T-helper 2 cell (primary cell): Measurements from ENCODE around the gene KRT82.
"Not testable (repeated sequence)": the region's sequence is repeated elsewhere in the genome, so short reads cannot be mapped to it uniquely, and the experiment has no call there.

Source experiments
- DNase-seq, 5 experiments: peaks; one replicate each; pipeline versions ENCODE4 v3.0.0 to v3.0.0-alpha.2; 2012 to 2022
- total RNA-seq, 2 donors: gene quantifications; one replicate each; lab custom pipeline; 2026; lab: John Stamatoyannopoulos, UW

KRT82 gene
- total RNA-seq = 0 reads per million in 2 donors

DNA sequence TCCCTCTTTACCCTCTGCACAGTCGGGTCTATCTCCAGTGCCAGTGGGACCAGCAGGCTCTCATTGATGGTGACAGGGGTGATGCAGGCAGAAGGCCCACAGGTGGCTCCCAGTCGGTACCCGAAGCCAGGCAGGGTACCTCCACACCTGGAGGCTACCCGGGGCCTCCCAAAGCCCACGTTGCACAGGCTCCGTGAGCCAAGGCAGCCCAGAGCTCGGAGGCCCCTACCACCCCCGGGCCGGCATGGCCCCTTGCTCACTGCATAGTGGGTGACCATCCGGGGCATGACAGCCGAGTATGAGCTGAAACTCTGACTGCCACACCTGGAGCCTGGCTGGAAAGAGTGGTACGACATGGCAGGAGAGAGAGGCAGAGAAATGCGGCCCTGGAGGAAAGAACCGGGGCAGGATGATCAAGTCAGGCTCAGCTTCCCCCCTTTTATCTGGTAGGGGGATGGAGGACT lies at the start of gene KRT82:
KRT82 (minus strand) TSS at position 414 of the 464 bp plus-strand sequence; CDS start at position 356, 58 bp downstream.
- no peak for DNase-seq

DNA sequence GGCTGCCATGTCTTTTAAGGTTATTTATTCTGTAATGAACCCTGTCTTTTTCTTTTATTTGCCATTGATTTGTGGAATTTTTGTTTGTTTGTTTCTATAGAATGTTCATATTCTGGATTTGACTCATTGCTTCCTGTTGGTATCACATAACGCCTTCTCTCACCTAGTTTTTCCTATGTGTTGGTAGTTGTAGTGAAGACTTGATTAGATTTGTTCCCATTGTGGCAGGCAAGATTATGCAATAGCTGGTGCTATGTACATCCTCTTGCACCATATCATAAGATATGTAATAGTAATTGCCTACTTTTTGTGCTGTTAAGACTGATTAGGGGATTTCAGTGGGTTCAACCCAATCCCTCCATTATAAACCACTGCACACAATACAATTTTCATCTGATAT lies 49.7 kb upstream of the KRT82 start:
- DNase-seq = no peak

DNA sequence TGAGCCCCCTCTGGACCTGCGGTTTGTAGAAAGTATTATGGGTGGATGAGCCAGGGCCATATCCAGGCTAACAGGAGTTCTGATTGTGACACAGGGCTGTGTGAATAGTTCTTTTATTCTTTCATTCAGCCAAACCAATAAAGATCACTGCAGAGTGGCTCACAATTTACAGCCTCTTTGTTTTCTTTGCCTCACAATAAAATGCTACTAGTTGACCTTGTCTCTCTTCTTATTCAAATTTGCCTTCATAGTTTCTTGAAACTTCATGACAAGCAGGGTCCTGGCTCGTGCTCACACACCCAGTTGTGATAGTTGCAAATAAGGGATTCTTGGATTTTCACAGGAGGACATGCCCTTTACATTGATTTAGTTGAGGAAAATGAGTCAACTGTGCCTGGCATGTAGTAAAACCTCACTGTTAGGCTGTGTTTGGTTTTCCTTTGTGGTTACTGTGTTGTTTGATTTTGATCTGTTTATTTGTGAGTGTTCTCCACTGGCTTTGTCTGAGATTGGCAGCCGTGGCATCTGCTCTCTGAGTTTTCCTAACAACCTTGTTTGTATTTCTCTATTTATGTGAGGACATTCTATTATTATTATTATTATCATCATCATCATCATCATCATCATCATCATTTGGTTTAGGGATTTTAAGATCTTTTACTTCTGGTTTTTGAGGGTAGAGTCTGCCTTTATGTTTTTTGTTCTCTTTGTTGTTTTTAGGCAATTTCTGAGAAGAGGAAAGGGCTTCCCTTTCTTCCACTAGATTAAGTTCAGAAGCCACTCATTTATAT lies 48.5 kb upstream of the KRT82 start:
- DNase-seq = peak in 1 of 5 experiments; percentile 4

DNA sequence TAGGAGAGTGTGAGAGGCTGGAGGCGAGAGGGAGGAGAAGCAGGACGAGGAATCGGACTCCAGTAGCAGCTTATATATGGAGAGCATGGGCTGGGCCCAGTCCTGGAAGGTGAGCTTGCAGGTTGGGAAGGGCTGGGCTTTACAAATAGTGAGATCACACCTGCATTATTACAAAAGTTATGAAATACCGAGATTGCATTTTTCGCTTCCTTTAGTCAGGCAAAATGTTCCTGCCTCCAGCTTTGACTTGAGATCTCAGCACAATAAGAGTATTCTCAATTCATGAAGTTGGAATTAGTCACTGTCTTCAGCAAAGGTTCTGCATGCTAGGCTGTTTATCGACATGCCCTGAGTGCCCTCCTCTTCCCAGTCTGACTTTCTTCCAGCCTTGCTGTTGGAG lies 46.0 kb upstream of the KRT82 start, which contains the start of gene KRT6B:
KRT6B (minus strand) TSS at position 46 of the 400 bp plus-strand sequence. CDS start 68 bp downstream, outside the sequence.
- no peak for DNase-seq

DNA sequence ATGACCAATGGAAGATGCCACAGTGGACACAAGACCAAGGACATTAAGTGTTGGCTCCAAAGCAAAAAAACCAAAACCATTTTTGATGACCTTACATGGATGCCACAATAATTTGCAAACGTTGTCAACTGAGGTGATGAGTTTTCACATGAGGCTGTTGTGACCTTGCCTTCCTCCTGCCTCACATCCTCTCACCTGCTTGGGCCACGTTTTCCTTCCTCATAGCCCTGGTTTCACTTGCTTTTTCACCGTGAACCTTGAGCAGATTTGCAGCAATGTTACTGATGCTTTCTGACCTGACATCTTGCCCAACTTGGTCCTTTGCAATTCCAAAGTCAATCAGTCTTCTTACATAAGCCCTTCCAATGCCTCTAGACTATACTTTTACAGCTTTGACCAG lies 42.1 kb upstream of the KRT82 start:
- DNase-seq = no peak

DNA sequence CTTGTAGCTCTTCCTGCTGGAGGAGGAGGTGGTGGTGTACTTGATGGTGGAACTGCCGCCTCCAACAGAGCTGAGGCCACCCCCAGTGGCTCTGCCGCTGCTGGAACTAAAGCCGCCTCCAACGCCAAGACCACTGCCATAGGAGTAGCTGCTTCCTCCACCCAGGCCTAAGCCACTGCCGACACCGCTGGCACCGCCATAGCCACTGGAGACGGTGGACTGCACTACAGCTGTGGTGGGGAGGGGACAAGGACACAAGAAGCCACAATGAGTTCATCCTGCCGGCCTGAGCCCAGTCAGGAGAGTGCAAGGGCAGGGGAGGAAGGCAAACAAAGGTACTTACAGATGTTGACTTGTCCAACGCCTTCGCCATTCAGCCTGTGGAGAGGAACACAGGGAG lies 41.1 kb upstream of the KRT82 start:
- DNase-seq = not testable (repeated sequence)

DNA sequence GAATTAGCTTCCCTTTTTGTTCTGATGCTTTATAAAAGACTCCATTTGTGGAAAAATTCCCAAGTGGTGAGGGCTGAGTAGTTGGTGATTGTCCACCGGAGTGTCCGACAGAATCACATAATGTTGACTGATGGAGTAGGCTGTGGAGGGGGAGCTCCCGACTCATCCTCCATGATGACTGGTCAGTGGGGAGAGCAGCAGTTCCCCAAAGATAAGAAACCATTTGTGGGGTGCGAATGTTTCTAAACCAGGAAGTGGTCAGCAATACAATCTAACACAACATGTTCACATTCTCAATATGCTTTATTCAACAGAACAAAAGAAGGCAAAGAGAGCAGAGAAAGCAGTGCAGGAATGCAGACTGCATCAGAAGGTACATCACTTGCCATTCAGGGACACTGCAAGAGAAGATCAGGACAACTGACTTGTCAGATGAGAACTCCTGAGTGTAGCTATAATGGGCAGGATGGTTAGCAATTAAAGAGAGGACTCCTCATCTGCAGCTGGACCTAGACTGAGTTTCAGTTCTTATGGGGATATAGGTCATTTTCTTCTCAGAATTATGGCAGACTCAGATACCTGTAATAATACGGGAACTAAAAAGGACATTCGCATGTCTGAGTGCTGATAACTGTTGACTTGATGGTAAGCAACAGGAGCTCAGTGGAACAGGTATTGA lies 40.4 kb upstream of the KRT82 start:
- DNase-seq = no peak

DNA sequence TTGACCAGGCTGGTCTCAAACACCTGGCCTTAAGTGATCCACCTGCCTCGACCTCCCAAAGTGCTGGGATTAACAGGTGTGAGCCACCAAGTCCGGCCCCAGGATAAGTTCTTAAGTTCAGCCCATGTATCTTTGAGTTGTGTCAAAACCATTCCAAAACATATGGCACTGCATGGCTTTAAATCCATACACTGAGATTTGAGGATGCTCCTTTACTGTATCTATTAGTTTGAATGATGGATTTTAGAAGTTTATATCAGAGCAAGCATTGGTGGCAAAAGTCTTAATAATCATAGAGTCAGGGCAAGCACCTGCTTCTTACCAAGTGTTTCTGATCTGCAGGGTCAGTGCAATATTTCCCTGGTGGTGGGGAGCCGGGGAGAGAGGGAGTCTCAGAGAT lies 39.7 kb upstream of the KRT82 start:
- no peak for DNase-seq

DNA sequence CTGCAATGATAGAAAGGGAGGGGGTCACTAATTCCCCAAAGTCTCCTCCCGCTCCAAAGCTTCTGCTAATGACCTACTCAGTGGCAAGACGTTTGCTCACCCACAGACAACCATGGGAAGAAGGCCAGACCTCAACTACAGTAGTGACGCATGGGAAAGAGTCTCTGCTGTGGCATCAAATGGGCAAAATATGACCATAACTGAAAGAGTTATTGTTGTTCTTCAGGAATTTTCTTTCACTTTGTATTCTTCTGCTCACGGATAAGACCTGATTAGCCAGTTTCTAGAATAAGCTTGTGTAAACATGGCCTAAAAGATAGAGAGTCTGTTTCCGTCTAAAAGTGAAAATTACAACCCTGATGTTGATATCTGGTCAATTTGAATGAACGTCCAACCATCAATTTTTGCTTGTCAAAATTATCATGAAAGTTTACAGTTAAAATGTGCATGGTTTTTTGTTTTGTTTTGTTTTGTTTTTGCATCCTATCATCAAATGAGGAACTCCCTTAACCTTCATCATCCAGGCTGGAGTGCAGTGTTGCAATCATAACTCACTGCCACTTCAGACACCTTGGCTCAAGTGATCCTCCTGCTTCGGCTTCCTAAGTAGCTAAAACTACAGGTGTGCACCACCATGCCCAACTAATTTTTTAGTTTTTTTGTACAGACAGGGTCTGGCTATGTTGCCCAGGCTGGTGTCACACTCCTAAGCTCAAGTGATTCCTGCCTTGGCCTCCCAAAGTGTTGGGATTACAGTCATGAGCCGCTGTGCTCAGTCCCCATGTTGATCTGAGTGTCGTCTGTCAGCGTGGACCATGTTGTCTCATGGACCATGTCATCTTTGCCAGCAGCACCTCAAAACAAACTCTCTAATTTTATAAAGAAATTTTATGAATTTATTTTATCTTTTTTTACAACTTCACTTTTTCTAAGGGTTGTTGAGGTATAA lies 38.8 kb upstream of the KRT82 start:
- no peak for DNase-seq

DNA sequence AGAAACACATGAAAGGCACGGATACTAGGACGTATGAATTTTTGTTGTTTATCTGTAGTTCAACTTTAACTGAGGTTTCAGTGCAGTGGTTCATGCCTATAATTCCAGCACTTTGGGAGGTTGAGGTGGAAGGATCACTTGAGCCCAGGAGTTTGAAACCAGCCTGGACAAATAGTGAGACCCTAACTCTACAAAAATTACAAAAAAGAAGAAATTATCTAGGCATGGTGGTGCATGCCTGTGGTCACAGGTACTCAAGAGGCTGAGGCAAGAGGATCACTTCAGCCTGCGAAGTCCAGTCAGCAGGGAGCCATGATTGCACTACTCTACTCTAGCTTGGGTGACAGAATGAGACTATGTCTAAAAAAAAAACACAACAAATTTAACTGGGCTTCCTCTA lies 37.8 kb upstream of the KRT82 start:
- no peak for DNase-seq

DNA sequence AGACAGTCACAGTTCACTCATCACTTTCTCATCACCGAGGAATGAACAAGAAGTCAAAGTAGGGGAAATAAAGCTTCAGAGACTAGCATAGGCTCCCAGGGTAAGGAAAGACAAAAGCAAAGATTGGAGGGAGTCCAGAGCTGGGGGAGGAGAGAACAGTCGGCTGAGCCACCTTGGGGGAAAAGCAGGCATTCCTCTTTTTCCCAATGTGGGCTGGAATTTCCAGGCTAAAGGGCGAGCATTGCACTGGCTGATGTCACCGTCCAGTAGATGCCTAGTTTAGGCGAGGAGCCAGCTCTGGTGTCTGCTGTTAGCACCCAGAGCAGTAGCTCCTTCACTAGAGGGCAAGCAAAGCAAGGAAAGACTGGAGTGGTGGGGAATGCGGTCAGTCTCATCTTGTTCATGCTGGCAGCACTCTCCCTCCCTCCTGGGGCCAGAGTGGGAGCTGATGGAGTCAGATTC lies 36.5 kb upstream of the KRT82 start:
- DNase-seq = no peak

DNA sequence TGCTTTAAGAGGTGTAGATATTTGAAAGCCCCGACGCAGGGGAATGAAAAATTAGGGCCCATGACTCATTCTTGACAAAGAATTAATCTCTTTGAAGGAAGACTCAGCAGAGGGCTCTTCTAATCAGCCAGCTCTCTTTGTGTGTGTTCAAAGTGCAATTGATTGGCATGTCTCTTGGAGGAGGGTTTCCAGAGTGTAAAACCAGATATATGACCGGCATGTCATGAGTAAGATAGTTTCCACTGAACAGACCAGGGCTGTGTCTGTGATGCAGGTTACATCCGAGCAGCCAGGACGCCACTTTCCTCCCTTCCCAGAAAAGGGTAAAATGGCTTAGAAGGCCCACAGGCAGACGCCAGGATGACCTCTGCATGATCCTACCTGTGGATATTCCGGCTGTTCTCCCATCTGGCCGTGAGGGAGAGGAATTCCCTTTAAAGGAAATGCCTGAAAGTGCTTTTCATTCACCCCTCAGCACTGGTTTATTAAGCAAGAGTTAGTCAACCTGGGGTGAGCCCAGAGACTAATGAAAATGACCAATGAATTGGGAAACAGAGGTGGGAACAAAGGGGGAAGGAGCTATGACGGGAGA lies 35.3 kb upstream of the KRT82 start:
- DNase-seq = no peak

DNA sequence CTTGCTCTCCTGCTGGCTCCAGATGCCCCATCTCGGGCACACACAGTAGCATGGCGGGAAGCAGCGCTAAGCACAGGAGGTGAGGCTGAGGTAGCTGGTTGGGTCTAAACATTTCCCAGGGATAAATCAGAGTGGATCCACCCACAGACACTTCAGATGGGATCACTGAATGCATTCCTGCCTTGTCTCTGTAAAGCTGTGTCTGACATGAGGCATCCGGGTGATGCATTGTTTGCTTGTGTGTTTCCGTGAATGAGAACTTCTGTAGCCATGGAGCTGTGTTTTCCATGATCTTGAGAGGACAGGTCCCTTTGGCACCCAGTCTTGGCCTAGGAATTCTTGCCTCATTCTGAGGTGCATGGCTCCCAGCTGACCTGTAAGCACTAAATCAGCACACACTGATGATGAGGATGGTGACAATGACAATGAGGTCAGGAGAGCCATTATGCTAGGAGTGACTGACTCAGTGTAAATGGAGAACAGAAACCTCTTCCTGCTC lies 34.7 kb upstream of the KRT82 start:
- DNase-seq = no peak

DNA sequence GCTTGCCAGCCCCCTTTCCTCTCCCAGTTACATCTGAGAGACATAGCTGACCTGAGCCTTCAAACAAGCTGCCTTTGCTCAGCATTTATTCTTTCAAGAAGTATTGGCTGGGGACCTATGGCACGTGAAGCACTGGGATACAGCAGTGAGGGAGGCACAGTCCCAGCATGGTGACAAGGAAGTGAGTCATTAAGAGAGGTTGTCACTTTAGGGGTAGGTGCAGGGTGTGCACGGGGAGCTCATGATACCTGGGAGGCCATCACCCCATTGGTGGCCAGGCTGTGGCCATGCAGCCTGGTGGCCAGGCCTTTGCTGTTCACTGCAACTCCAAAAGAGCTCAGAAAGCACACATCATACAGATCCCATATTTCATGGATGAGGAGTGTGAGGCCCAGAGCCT lies 33.7 kb upstream of the KRT82 start:
- no peak for DNase-seq

DNA sequence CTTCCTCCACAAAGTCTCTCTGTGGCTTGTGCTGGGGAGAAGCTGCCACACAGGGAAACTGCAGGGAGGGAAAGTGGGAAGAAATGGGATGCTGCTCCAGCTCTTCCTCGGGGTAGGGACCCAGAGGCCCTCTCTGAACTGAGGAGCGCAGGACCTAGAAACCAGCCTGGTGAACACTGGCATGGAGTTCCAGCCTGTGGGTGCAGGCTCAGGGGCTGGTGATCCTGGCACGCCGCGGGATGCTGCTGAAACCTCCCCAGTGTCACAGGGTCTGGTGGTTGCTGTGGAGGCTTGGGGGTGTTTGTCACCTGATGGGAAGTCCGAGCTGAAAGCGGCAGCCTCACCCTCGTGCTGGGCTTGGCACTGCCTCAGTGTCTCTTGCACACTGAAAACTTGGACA lies 33.3 kb upstream of the KRT82 start:
- DNase-seq = no peak

DNA sequence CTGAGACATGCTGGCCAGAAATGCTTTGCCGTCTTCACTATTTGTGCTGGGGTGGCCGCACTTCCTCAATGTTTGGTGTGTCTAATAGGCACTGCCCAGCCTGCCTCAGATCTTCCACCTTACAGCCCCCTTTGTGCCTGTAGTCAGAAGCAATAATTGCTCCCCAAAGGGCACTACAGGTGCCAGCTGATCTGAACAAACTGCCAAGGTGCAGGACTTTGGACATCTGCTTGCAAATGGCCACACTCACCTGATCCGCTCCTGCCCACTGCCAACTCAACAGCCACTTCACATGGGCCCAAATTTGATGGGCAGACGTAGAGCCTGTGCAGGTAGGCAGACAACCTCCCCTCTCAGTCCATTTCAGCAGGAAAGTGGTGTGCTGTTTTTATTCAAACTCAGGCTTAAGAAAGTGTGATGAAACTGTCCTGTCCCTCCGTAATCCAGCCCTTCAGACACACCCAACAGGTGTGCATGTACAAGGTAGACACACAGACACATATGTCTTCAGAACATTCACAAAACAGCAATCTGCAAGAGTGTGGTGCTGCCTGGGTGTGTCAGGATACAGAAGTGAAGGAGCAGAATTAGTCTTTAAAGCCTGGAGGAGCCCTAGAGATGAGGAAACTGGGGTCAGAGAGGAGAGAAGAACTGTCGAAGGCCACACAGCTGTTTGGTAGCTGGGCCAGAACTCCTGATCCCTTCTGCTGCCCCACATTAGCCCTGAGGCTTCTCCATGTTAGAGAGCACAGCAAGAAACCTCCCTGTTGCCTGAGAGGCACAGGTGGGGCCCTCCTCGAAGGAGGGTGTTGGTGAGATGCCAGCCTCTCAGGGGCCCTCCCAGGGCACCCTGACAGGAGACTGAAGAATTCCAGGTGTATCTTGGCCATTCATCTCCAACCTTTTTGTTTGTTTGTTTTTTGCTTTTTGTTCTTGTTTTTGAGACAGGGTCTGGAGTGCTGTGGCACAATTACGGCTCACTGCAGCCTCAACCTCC lies 32.5 kb upstream of the KRT82 start:
- no peak for DNase-seq

DNA sequence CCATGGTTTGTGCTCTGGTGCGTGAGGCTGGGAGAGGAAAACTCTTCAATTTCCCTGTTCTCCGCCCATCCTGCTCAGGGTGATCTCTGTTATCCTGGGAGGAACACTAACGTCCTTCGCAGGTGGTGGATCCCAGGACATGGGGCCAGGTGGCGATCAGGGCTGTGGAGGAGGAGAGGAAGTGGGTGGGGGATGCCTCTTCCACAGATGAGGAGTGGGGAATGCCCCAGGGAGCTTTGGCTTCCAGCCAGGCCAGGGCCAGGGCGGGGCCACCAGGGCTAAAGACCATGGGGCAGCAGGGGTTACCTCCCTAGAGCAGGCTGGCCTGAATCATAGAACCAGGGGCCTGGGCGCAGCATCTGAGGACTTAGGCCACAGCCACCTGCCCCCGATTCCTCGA lies 31.4 kb upstream of the KRT82 start:
- no peak for DNase-seq

DNA sequence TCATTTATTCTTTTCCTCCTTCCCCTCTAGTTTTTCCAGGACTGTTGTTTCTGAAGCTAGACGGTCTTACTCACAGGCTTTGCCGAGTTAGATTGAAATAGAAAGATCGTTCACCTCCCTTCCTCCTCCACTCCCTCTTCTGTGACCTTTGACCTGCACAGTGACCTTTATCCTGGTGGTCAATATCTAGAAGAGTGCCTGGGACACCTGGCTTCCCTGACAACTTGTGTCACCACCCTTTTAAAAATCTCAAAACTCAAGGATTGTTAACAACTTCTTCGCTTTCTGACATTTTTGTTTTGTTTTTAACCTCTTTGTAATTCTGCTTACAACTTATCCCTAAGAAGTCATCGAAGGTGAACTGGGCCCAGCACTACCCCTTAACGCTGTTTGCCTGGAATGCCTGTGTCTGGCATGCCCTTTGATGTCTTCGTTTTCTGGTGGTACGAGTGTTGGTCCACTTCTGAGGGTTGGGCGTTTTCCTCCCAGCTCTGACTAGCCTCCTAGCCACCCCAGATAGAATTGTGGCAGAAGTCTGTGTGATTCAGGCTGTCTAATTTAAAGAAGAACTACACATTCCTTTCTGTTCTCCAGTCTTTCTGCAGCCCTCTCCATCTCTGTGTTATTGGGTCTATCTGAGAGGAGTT lies 30.8 kb upstream of the KRT82 start:
- no peak for DNase-seq

DNA sequence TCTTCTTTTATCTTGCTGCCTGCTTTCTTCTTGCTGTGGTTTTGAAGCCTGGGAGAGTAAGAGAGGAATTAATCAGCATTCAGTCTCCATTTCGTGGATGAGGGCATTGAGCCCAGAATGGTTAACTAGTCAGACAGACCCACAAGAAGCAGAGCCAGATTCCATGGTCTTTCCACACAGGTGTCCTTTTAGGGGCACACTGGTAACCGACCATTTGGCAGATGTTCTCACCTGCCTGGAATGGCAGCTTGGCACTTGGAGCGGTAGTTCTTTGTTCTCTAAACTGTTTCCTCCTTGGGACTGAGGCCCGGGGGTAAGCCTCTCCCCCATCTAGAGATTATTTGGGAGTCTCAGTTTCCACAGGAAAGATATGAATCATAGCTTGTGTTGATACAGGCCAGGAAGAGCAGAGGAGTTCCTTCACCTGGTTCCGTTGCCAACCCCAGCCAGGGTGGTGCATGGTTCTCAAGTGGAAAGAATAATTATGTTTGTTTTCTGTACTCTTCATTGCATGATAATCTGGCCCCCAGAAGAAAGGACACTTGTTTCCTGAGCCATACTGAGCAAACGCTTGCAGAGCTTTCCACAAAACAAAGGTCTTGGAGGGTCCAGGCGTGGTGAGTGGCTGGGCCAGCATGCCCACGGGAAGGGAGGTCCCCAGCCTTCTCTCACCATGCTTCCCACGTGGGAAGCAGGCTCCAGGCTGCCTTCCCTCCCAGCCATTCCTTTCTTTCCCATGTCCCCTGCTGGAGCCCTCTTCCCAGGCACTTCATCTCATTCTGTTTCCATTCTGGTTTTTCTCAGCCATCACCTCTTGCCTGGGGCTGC lies 30.1 kb upstream of the KRT82 start:
- DNase-seq = no peak

DNA sequence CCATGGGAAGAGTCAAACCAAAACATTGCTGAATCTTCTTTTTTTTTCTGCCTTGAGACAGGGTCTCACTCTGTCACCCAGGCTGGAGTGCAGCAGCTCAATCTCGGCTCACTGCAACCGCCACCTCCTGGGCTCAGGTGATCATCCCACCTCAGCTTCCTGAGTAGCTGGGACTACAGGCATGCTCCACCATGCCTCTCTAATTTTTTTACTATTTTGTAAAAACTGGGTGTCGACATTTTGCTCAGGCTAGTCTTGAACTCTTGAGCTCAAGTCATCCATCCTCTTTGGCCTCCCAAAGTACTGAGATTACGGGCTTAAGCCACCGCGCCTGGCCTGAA lies 29.5 kb upstream of the KRT82 start:
- DNase-seq = no peak
